IPS DF 4.7 (cell line): Measurements from ENCODE around the gene PRKCZ.

Source experiments
- DNase-seq: peaks from one replicate; pipeline ENCODE4 v3.0.0-alpha.2; 2013; ENCODE audit warnings: low spot score; ENCODE audit errors: extremely low read depth

The PRKCZ gene

GRCh38 chr1:2155147-2155598 is 105.0 kb downstream of the PRKCZ start:
- no peak for DNase-seq

- DNase-seq = no peak
Measured at GRCh38 chr1:2155788-2156187, 105.6 kb downstream of the PRKCZ start.

GRCh38 chr1:2156866-2157265 is 106.7 kb downstream of the PRKCZ start:
- DNase-seq = no peak

GRCh38 chr1:2157856-2158255 is 107.6 kb downstream of the PRKCZ start:
- no peak for DNase-seq

GRCh38 chr1:2158272-2158671 is 108.1 kb downstream of the PRKCZ start:
- no peak for DNase-seq

- DNase-seq = no peak
Measured at GRCh38 chr1:2159124-2159523, 108.9 kb downstream of the PRKCZ start.

GRCh38 chr1:2160451-2161300 is 110.5 kb downstream of the PRKCZ start:
- no peak for DNase-seq

GRCh38 chr1:2163205-2163604 is 113.0 kb downstream of the PRKCZ start:
- DNase-seq = no peak

GRCh38 chr1:2165646-2166045 is 115.4 kb downstream of the PRKCZ start:
- DNase-seq = no peak

GRCh38 chr1:2166254-2166653 is 116.0 kb downstream of the PRKCZ start:
- no peak for DNase-seq

- DNase-seq = no peak
Measured at GRCh38 chr1:2166695-2167094, 116.5 kb downstream of the PRKCZ start.

GRCh38 chr1:2168090-2168489 is 117.9 kb downstream of the PRKCZ start:
- no peak for DNase-seq

GRCh38 chr1:2168535-2168934 is 118.3 kb downstream of the PRKCZ start:
- DNase-seq = no peak

- DNase-seq = no peak
Measured at GRCh38 chr1:2169200-2169836, 119.1 kb downstream of the PRKCZ start.

GRCh38 chr1:2170211-2170610 is 120.0 kb downstream of the PRKCZ start:
- DNase-seq = no peak

- DNase-seq = no peak
Measured at GRCh38 chr1:2172012-2172411, 121.8 kb downstream of the PRKCZ start.

GRCh38 chr1:2172551-2173146 is 122.4 kb downstream of the PRKCZ start:
- DNase-seq = no peak

- no peak for DNase-seq
Measured at GRCh38 chr1:2173546-2174347, 123.5 kb downstream of the PRKCZ start.

- no peak for DNase-seq
Measured at GRCh38 chr1:2174348-2175054, 124.3 kb downstream of the PRKCZ start.

GRCh38 chr1:2175055-2175414 is 124.8 kb downstream of the PRKCZ start:
- DNase-seq = no peak
